ENCODE results near the gene VWA3B.

Gene VWA3B

GRCh38 chr2:98160554-98160953, 73.6 kb downstream of the VWA3B start:
- no peak overlapping the region for H3K27ac ChIP-seq (ENCODE audit: low read depth, low read length)
- no peak overlapping the region for H3K4me3 ChIP-seq (ENCODE audit: low read depth in 1 of 2, low read length in 2 of 2)
- H3K4me1 ChIP-seq (ENCODE audit: insufficient read depth, low read length), result peaks cover 22% of the 10 kb centered on the region
- H3K36me3 ChIP-seq (ENCODE audit: insufficient read depth, low read length), result no peaks in the 10 kb centered on the region
- H3K27me3 ChIP-seq (ENCODE audit: control insufficient read depth in 1 of 2, insufficient read depth in 2 of 2, low read length in 2 of 2), result no peaks in the 10 kb centered on the region
- no peaks in the 10 kb centered on the region for H3K9me3 ChIP-seq (ENCODE audit: low read length)
- no peak overlapping the region for H3K9ac ChIP-seq (ENCODE audit: low read length)

DNA sequence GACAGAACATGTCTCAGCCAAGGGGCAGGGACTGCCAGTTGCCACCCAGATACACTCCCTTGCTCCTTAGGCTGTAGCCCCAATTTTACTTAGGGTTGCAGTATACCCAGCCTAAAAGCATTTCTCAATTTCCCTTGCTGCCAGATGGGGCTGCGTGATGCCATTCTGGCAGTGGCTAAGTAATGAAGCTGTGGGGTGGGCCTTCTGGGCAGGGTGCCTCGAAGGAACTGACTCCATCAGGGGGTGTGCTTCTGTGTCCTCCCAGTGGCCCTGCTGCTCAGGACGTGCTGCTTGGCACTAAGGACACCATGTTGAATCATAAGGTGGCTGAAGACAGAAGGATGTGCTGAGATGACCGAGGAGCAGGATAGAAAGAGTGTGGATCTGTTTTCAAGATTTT, 74.2 kb downstream of the VWA3B start:
- no peaks in the 10 kb centered on the region for H3K27me3 ChIP-seq (ENCODE audit: control insufficient read depth in 1 of 2, insufficient read depth in 2 of 2, low read length in 2 of 2)
- no peak overlapping the region for H3K9ac ChIP-seq (ENCODE audit: low read length)
- H3K4me3 ChIP-seq (ENCODE audit: low read depth in 1 of 2, low read length in 2 of 2), result no peak overlapping the region
- H3K9me3 ChIP-seq (ENCODE audit: low read length), result no peaks in the 10 kb centered on the region
- no peaks in the 10 kb centered on the region for H3K36me3 ChIP-seq (ENCODE audit: insufficient read depth, low read length)
- peaks cover 22% of the 10 kb centered on the region for H3K4me1 ChIP-seq (ENCODE audit: insufficient read depth, low read length)
- H3K27ac ChIP-seq (ENCODE audit: low read depth, low read length), result no peak overlapping the region

DNA sequence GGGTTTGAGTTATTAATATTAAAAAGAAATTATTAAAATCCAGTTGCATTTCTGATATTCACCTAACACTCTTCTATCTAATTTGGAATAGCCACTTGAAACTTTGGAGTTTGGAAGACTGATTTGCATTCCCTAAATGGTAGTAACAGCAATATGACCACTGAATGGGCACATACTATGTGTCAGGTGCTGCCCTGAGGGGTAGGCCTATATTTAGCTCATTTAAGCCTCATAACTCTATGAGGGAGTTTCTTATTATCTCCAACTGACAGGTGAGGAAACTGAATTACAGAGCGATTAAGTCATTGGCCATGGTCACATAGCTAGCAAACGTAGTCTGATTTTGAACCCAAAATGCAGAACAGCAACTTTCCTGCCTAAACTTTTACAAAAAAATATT, 77.3 kb downstream of the VWA3B start:
- no peak overlapping the region for H3K9ac ChIP-seq (ENCODE audit: low read length)
- no peaks in the 10 kb centered on the region for H3K27me3 ChIP-seq (ENCODE audit: control insufficient read depth in 1 of 2, insufficient read depth in 2 of 2, low read length in 2 of 2)
- H3K27ac ChIP-seq (ENCODE audit: low read depth, low read length), result no peak overlapping the region
- H3K4me3 ChIP-seq (ENCODE audit: low read depth in 1 of 2, low read length in 2 of 2), result no peak overlapping the region
- no peaks in the 10 kb centered on the region for H3K36me3 ChIP-seq (ENCODE audit: insufficient read depth, low read length)
- no peaks in the 10 kb centered on the region for H3K9me3 ChIP-seq (ENCODE audit: low read length)
- H3K4me1 ChIP-seq (ENCODE audit: insufficient read depth, low read length), result peaks cover 22% of the 10 kb centered on the region

DNA sequence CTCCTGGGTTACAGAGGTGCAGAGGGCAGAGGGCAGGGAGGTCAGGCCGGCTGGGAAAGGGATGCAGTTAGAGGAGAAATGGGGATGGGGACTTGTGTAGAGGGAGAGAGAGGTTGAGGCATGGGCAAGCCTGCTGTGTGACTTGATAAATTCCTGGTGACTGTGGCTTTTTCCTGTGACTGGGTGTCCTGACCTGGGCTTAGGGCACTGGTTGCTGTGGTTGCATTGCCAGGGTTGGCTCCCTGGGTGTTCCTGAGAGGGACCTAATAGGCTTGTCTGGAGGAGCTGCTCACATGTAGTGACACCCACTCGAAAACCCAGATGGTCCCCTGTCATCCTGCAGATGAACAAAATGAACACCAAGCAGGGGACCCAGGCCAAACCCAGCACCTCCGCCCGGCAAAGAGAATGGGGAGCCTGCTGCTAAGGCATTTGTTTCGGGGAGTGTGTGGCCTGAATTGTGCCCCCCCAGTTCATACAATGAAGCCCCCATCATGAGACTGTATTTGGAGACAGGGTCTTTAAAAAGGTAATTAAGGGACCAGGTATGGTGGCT, 78.6 kb downstream of the VWA3B start:
- H3K4me3 ChIP-seq (ENCODE audit: low read depth in 1 of 2, low read length in 2 of 2), result no peak overlapping the region
- no peaks in the 10 kb centered on the region for H3K36me3 ChIP-seq (ENCODE audit: insufficient read depth, low read length)
- H3K27me3 ChIP-seq (ENCODE audit: control insufficient read depth in 1 of 2, insufficient read depth in 2 of 2, low read length in 2 of 2), result no peaks in the 10 kb centered on the region
- no peak overlapping the region for H3K9ac ChIP-seq (ENCODE audit: low read length)
- no peak overlapping the region for H3K27ac ChIP-seq (ENCODE audit: low read depth, low read length)
- H3K9me3 ChIP-seq (ENCODE audit: low read length), result no peaks in the 10 kb centered on the region
- peaks cover 17% of the 10 kb centered on the region for H3K4me1 ChIP-seq (ENCODE audit: insufficient read depth, low read length)

DNA sequence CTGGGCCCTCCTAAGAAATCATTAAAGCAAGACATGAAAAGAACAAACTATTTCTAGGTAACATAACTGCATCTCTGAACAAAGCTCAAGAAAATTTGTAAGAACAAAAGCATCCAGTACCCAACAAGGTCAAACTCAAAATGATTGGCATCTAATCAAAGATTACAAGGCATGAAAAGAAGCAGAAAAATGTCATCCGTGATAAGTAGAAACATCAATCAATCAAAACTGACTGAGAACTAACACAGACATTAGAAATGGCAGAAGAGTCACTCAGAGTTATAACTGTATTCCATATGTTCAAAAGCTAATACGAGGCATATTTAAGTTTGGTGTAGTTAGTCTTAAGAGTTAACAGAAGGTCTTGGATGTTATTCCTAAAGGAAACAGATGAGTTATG, 80.9 kb downstream of the VWA3B start:
- Histone ChIP-seq H3K27ac (ENCODE audit: low read depth, low read length) (no peak overlapping the region), H3K27me3 (ENCODE audit: control insufficient read depth in 1 of 2, insufficient read depth in 2 of 2, low read length in 2 of 2) (no peaks in the 10 kb centered on the region)

DNA sequence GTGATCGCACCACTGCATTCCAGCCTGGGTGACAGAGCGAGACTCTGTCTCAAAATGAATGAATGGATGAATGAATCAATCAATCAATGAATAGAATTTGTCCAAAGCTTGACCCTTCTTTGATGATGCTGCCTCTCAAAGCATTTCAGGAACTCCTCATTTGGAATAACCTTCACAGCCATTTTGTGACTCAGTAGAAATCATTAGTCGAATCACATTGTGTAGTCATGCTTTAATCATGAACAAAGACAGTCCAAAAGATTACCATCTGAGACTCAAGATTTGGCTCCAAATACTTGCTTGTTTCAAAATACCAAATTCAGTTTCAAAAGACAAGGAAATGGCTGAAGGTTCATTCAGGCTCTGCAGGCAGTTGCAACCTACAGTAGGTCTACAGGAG, 83.1 kb downstream of the VWA3B start:
- no peaks in the 10 kb centered on the region for H3K36me3 ChIP-seq (ENCODE audit: insufficient read depth, low read length)
- H3K9ac ChIP-seq (ENCODE audit: low read length), result no peak overlapping the region
- H3K27me3 ChIP-seq (ENCODE audit: control insufficient read depth in 1 of 2, insufficient read depth in 2 of 2, low read length in 2 of 2), result no peaks in the 10 kb centered on the region
- no peaks in the 10 kb centered on the region for H3K9me3 ChIP-seq (ENCODE audit: low read length)
- no peak overlapping the region for H3K27ac ChIP-seq (ENCODE audit: low read depth, low read length)
- no peak overlapping the region for H3K4me3 ChIP-seq (ENCODE audit: low read depth in 1 of 2, low read length in 2 of 2)
- no peaks in the 10 kb centered on the region for H3K4me1 ChIP-seq (ENCODE audit: insufficient read depth, low read length)

More for the DNA sequence above, 80.9 kb downstream of the VWA3B start:
- no peaks in the 10 kb centered on the region for H3K36me3 ChIP-seq (ENCODE audit: insufficient read depth, low read length)
- H3K9me3 ChIP-seq (ENCODE audit: low read length), result no peaks in the 10 kb centered on the region
- no peak overlapping the region for H3K9ac ChIP-seq (ENCODE audit: low read length)
- H3K4me1 ChIP-seq (ENCODE audit: insufficient read depth, low read length), result no peaks in the 10 kb centered on the region
- H3K4me3 ChIP-seq (ENCODE audit: low read depth in 1 of 2, low read length in 2 of 2), result no peak overlapping the region

DNA sequence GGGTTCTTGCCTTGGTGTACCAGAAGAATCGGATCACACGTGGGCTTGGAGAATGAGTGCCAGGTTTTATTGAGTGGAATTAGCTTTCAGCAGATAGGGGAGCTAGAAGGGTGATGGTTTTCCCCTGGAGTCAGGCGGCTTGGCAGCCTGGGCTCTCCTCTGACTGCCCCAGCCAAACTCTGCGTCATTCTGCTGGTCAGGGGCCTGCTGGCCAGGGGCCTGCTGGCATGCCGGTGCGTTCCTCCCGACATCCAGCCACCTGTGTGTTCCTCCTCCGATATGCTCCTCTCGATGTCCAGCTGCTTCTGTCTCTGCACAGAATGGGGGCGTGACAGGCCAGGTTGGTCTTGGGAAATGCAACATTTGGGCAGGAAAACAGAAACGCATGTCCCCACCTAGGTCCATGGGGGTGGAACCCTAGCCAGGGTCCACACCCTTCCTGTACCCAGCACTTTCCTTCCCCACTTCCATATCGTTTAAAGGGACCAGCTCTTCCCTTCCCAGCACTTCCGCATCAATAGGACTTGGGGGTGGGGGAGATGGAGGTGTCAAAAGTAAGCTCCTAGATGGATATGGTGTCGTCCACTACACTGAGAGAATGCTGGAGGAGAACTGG, 85.3 kb downstream of the VWA3B start:
- peaks cover 0 to 5% of the 10 kb centered on the region in 2 donors for H3K27me3 ChIP-seq (ENCODE audit: control insufficient read depth in 1 of 2, insufficient read depth in 2 of 2, low read length in 2 of 2)
- H3K4me1 ChIP-seq (ENCODE audit: insufficient read depth, low read length), result no peaks in the 10 kb centered on the region
- H3K9ac ChIP-seq (ENCODE audit: low read length), result no peak overlapping the region
- no peaks in the 10 kb centered on the region for H3K36me3 ChIP-seq (ENCODE audit: insufficient read depth, low read length)
- H3K4me3 ChIP-seq (ENCODE audit: low read depth in 1 of 2, low read length in 2 of 2), result no peak overlapping the region
- no peak overlapping the region for H3K27ac ChIP-seq (ENCODE audit: low read depth, low read length)
- no peaks in the 10 kb centered on the region for H3K9me3 ChIP-seq (ENCODE audit: low read length)

DNA sequence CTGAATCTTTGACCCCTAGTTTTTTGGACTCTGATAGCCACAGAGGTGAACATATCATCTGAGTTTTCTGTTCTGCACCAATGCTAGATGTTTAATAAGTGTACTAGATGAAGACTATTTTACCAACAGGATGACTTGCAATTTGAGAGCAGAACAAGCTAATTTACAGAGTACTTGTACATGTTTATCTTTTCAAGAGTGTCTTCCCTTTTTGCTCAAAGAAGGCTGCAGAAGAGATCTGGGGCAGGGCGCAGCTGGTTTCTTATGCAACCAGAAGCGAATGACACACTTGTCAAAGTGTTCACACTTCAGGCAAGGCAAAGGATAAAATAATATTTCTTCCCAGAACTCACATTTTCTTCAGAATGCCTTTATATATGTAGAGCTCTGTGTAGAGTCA, 86.0 kb downstream of the VWA3B start:
- Histone ChIP-seq H3K27ac (ENCODE audit: low read depth, low read length) (no peak overlapping the region), H3K4me3 (ENCODE audit: low read depth in 1 of 2, low read length in 2 of 2) (no peak overlapping the region), H3K9me3 (ENCODE audit: low read length) (no peaks in the 10 kb centered on the region), H3K4me1 (ENCODE audit: insufficient read depth, low read length) (no peaks in the 10 kb centered on the region), H3K27me3 (ENCODE audit: control insufficient read depth in 1 of 2, insufficient read depth in 2 of 2, low read length in 2 of 2) (peaks cover 0 to 5% of the 10 kb centered on the region in 2 donors), H3K36me3 (ENCODE audit: insufficient read depth, low read length) (no peaks in the 10 kb centered on the region), H3K9ac (ENCODE audit: low read length) (no peak overlapping the region)

- H3K9me3 ChIP-seq (ENCODE audit: low read length), result no peaks in the 10 kb centered on the region
- H3K9ac ChIP-seq (ENCODE audit: low read length), result no peak overlapping the region
- no peak overlapping the region for H3K4me3 ChIP-seq (ENCODE audit: low read depth in 1 of 2, low read length in 2 of 2)
- H3K27me3 ChIP-seq (ENCODE audit: control insufficient read depth in 1 of 2, insufficient read depth in 2 of 2, low read length in 2 of 2), result peaks cover 0 to 5% of the 10 kb centered on the region in 2 donors
- H3K36me3 ChIP-seq (ENCODE audit: insufficient read depth, low read length), result no peaks in the 10 kb centered on the region
- H3K4me1 ChIP-seq (ENCODE audit: insufficient read depth, low read length), result no peaks in the 10 kb centered on the region
- H3K27ac ChIP-seq (ENCODE audit: low read depth, low read length), result no peak overlapping the region
These were observed 88.8 kb downstream of the VWA3B start for GRCh38 chr2:98175811-98176210.

DNA sequence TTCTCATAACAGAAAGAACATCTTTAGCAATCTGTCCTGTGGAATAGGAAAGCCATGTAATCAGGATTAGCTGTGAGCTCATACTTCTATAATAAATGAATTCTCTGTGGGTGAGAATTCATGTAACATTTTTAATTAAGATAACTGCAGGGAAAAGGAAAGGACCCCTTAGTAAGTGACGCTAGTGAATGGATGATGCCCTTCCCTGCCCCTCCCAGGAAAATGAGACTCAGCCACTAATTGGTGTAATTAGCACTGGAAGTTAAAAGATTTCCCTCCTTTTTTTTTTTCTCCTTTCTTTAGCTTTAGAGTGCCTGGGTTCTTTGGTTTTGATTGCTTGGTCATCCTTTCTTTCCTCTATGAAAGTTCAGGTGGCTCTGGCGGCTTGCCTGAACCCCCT, 90.3 kb downstream of the VWA3B start:
- Histone ChIP-seq H3K9me3 (ENCODE audit: low read length) (no peaks in the 10 kb centered on the region), H3K4me3 (ENCODE audit: low read depth in 1 of 2, low read length in 2 of 2) (no peak overlapping the region), H3K27me3 (ENCODE audit: control insufficient read depth in 1 of 2, insufficient read depth in 2 of 2, low read length in 2 of 2) (peaks cover 0 to 5% of the 10 kb centered on the region in 2 donors), H3K27ac (ENCODE audit: low read depth, low read length) (no peak overlapping the region), H3K4me1 (ENCODE audit: insufficient read depth, low read length) (no peaks in the 10 kb centered on the region), H3K9ac (ENCODE audit: low read length) (no peak overlapping the region), H3K36me3 (ENCODE audit: insufficient read depth, low read length) (no peaks in the 10 kb centered on the region)

GRCh38 chr2:98177986-98178385, 91.0 kb downstream of the VWA3B start:
- H3K4me1 ChIP-seq (ENCODE audit: insufficient read depth, low read length), result no peaks in the 10 kb centered on the region

GRCh38 chr2:98180456-98180855, 93.5 kb downstream of the VWA3B start:
- peaks cover 0 to 5% of the 10 kb centered on the region in 2 donors for H3K27me3 ChIP-seq (ENCODE audit: control insufficient read depth in 1 of 2, insufficient read depth in 2 of 2, low read length in 2 of 2)
- H3K27ac ChIP-seq (ENCODE audit: low read depth, low read length), result no peak overlapping the region
- H3K4me1 ChIP-seq (ENCODE audit: insufficient read depth, low read length), result no peaks in the 10 kb centered on the region
- no peak overlapping the region for H3K9ac ChIP-seq (ENCODE audit: low read length)
- no peak overlapping the region for H3K4me3 ChIP-seq (ENCODE audit: low read depth in 1 of 2, low read length in 2 of 2)
- no peaks in the 10 kb centered on the region for H3K9me3 ChIP-seq (ENCODE audit: low read length)
- H3K36me3 ChIP-seq (ENCODE audit: insufficient read depth, low read length), result no peaks in the 10 kb centered on the region

More at GRCh38 chr2:98177986-98178385, 91.0 kb downstream of the VWA3B start:
- Histone ChIP-seq H3K36me3 (ENCODE audit: insufficient read depth, low read length) (no peaks in the 10 kb centered on the region), H3K27ac (ENCODE audit: low read depth, low read length) (no peak overlapping the region), H3K9ac (ENCODE audit: low read length) (no peak overlapping the region), H3K9me3 (ENCODE audit: low read length) (no peaks in the 10 kb centered on the region), H3K4me3 (ENCODE audit: low read depth in 1 of 2, low read length in 2 of 2) (no peak overlapping the region), H3K27me3 (ENCODE audit: control insufficient read depth in 1 of 2, insufficient read depth in 2 of 2, low read length in 2 of 2) (peaks cover 0 to 5% of the 10 kb centered on the region in 2 donors)
